ENCODE measurements around the gene NCOA1. TPM values are rescaled to one million over a fixed set of nuclear protein-coding genes. Genes with fewer than 3 reads are reported as not detected.

The NCOA1 gene
- polyA plus RNA-seq, 1 donor (not counting 4 experiments of a cell fraction or from before 2014, with no cell fraction given) = 5.0 TPM

GRCh38 chr2:24710806-24711205 is 219.8 kb downstream of the NCOA1 start:
- no peaks in the 10 kb centered on the region for H3K9me3 ChIP-seq (ENCODE audit: control insufficient read depth, low read depth, low read length)
- no peaks in the 10 kb centered on the region for H3K36me3 ChIP-seq (ENCODE audit: control insufficient read depth in 2 of 2, extremely low read depth in 1 of 2, insufficient read depth in 2 of 2, low read length in 2 of 2)
- no peak for DNase-seq (ENCODE audit: low read depth, low spot score)
- no peaks in the 10 kb centered on the region for H3K9me1 ChIP-seq (ENCODE audit: control insufficient read depth, extremely low read depth, insufficient read depth, low read length)
- no peaks in the 10 kb centered on the region for H4K20me1 ChIP-seq (ENCODE audit: control insufficient read depth, extremely low read depth, insufficient read depth, low read length)
- no peak overlapping the region for H3K9ac ChIP-seq (ENCODE audit: control insufficient read depth, extremely low read depth, insufficient read depth, low read length)
- no peaks in the 10 kb centered on the region for H3K79me2 ChIP-seq (ENCODE audit: control insufficient read depth, insufficient read depth, low read length)
- dilution Hi-C loops (cut with MboI; ENCODE audit: extremely low pct_ligation_motif_present, low sequenced_read_pairs) = no loop called here
- H3K27me3 ChIP-seq (ENCODE audit: control insufficient read depth, extremely low read depth, insufficient read depth, low read length) = no peaks in the 10 kb centered on the region
- FAIRE-seq = no peak
- peaks cover 3% of the 10 kb centered on the region for H3K4me1 ChIP-seq (ENCODE audit: control insufficient read depth, extremely low read depth, insufficient read depth, low read length)
- H3K4me3 ChIP-seq (ENCODE audit: control insufficient read depth in 2 of 3, extremely low read depth in 1 of 3, insufficient read depth in 2 of 3, low read depth in 1 of 3, low read length in 3 of 3) = no peak overlapping the region
- H3K4me2 ChIP-seq (ENCODE audit: control insufficient read depth, extremely low read depth, insufficient read depth, low read depth, low read length) = no peak overlapping the region
- H2AFZ ChIP-seq (ENCODE audit: control insufficient read depth, low read length) = no peak overlapping the region
- no peak for TF ChIP-seq CTCF (optimal IDR thresholded peaks at IDR 0.05 in 1 of 3, IDR thresholded peaks at IDR 0.05 in 1 of 3, conservative IDR thresholded peaks at IDR 0.05 in 1 of 3; ENCODE audit: extremely low read depth in 1 of 3, insufficient read depth in 2 of 3, low read length in 3 of 3)
- no peak for TF ChIP-seq EZH2 (IDR thresholded peaks at IDR 0.05; ENCODE audit: low read length)
- H3K27ac ChIP-seq (ENCODE audit: control insufficient read depth, insufficient read depth, low read length) = no peak overlapping the region

GRCh38 chr2:24711865-24712264 is 220.8 kb downstream of the NCOA1 start:
- Histone ChIP-seq H3K9me1 (ENCODE audit: control insufficient read depth, extremely low read depth, insufficient read depth, low read length) (no peaks in the 10 kb centered on the region), H2AFZ (ENCODE audit: control insufficient read depth, low read length) (no peak overlapping the region), H3K36me3 (ENCODE audit: control insufficient read depth in 2 of 2, extremely low read depth in 1 of 2, insufficient read depth in 2 of 2, low read length in 2 of 2) (no peaks in the 10 kb centered on the region), H3K4me3 (ENCODE audit: control insufficient read depth in 2 of 3, extremely low read depth in 1 of 3, insufficient read depth in 2 of 3, low read depth in 1 of 3, low read length in 3 of 3) (no peak overlapping the region), H3K4me2 (ENCODE audit: control insufficient read depth, extremely low read depth, insufficient read depth, low read depth, low read length) (no peak overlapping the region), H3K9ac (ENCODE audit: control insufficient read depth, extremely low read depth, insufficient read depth, low read length) (no peak overlapping the region), H3K4me1 (ENCODE audit: control insufficient read depth, extremely low read depth, insufficient read depth, low read length) (peaks cover 3% of the 10 kb centered on the region), H4K20me1 (ENCODE audit: control insufficient read depth, extremely low read depth, insufficient read depth, low read length) (no peaks in the 10 kb centered on the region), H3K79me2 (ENCODE audit: control insufficient read depth, insufficient read depth, low read length) (no peaks in the 10 kb centered on the region), H3K27me3 (ENCODE audit: control insufficient read depth, extremely low read depth, insufficient read depth, low read length) (no peaks in the 10 kb centered on the region), H3K9me3 (ENCODE audit: control insufficient read depth, low read depth, low read length) (no peaks in the 10 kb centered on the region), H3K27ac (ENCODE audit: control insufficient read depth, insufficient read depth, low read length) (no peak overlapping the region)
- TF ChIP-seq CTCF (optimal IDR thresholded peaks at IDR 0.05 in 1 of 3, IDR thresholded peaks at IDR 0.05 in 1 of 3, conservative IDR thresholded peaks at IDR 0.05 in 1 of 3; ENCODE audit: extremely low read depth in 1 of 3, insufficient read depth in 2 of 3, low read length in 3 of 3) (no peak), EZH2 (IDR thresholded peaks at IDR 0.05; ENCODE audit: low read length) (no peak)
- dilution Hi-C loops (cut with MboI; ENCODE audit: extremely low pct_ligation_motif_present, low sequenced_read_pairs) = no loop called here
- no peak for FAIRE-seq
- DNase-seq (ENCODE audit: low read depth, low spot score) = no peak

Measured in keratinocyte (primary cell).